BE2C (cell line): ENCODE measurements around the gene RBM44.
"Not testable (repeated sequence)": the region's sequence is repeated elsewhere in the genome, so short reads cannot be mapped to it uniquely, and the experiment has no call there.

Source experiments
- DNase-seq: peaks from one replicate; pipeline ENCODE4 v3.0.0-alpha.2; 2020
- H3K27me3 ChIP-seq: fragments of 250-450 bp; sonication (Bioruptor Pico); 2 replicates; pipeline ENCODE4 v1.5.1; 2020; ENCODE audit warnings: mild to moderate bottlenecking
- H3K36me3 ChIP-seq: fragments of 250-450 bp; sonication (Bioruptor Pico); 2 replicates; pipeline ENCODE4 v1.5.1; 2020; ENCODE audit warnings: mild to moderate bottlenecking
- H3K4me1 ChIP-seq: fragments of 250-450 bp; sonication (Bioruptor Pico); 2 replicates; pipeline ENCODE4 v1.5.1; 2020
- H3K4me3 ChIP-seq: 2 replicates; pipeline ENCODE4 v1.5.1; 2011; ENCODE audit warnings: low read depth, low read length
- H3K9me3 ChIP-seq: fragments of 250-450 bp; sonication (Bioruptor Pico); 2 replicates; pipeline ENCODE4 v1.5.1; 2020
- TF ChIP-seq, protein P1 (sequence below): IDR thresholded peaks from 2 replicates; pipeline ENCODE4 v1.5.1; 2012; ENCODE audit warnings: mild to moderate bottlenecking, low read depth, low read length

Gene RBM44

DNA sequence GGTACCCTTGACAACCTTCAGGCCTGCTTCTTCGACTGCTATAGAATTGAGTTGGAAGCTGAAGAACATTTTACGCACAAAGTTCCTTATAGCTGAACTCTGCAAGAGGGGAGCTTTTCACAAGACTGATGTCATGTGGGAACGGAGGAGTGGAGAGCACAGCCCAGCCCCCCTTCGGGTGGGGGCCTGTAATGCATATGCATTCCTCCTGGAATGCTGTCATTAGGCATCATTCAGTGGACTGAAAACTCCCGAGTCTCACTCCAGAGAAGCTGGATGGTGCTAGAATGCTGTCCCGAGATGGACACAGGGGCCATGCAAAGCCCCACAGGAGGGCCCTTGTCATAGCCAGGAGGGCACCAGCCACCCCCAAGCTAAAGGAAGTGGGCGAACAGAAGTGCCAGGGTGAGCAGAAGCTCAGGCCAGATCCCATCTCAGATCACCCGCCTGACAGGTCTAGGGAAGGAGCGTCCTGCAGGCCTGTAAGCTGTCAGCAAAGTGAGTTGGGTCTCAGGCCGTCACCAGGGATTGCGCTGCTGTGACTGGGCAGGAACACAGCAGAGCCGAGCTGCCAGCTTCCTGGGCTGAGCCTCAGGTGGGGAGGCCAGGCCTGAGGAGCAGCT is 43.8 kb upstream of the RBM44 start:
- no peaks in the 10 kb centered on the region for H3K9me3 ChIP-seq
- DNase-seq: no peak
- H3K36me3 ChIP-seq: peaks cover 58% of the 10 kb centered on the region
- no peak overlapping the region for H3K4me3 ChIP-seq
- TF ChIP-seq, protein P1, sequence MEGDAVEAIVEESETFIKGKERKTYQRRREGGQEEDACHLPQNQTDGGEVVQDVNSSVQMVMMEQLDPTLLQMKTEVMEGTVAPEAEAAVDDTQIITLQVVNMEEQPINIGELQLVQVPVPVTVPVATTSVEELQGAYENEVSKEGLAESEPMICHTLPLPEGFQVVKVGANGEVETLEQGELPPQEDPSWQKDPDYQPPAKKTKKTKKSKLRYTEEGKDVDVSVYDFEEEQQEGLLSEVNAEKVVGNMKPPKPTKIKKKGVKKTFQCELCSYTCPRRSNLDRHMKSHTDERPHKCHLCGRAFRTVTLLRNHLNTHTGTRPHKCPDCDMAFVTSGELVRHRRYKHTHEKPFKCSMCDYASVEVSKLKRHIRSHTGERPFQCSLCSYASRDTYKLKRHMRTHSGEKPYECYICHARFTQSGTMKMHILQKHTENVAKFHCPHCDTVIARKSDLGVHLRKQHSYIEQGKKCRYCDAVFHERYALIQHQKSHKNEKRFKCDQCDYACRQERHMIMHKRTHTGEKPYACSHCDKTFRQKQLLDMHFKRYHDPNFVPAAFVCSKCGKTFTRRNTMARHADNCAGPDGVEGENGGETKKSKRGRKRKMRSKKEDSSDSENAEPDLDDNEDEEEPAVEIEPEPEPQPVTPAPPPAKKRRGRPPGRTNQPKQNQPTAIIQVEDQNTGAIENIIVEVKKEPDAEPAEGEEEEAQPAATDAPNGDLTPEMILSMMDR: no peak
- no peaks in the 10 kb centered on the region for H3K27me3 ChIP-seq
- H3K4me1 ChIP-seq: peaks cover 9% of the 10 kb centered on the region

DNA sequence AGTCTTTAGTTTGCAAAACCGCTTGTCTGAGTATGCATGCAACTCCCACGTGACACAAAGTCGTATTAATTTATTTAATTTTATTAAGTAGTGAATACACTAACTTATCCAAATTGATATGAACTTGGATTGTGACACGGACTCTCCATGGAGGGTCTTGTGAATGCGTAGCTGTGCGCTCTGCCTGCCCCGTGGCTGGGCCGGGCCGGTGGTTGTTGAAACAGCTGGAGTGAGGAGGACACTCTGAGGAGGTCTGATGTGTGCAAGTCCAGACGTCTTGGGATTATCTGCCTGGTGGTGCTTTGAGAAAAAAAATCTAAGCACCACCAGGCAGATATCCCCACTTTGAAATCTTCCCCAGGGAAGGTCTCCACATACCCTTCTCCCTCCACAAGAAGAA is 41.0 kb upstream of the RBM44 start:
- no peak for DNase-seq
- H3K9me3 ChIP-seq: no peaks in the 10 kb centered on the region
- H3K36me3 ChIP-seq: peaks cover 58% of the 10 kb centered on the region
- H3K4me3 ChIP-seq: no peak overlapping the region
- H3K27me3 ChIP-seq: no peaks in the 10 kb centered on the region
- H3K4me1 ChIP-seq: peaks cover 9% of the 10 kb centered on the region
- TF ChIP-seq, protein P1: no peak

DNA sequence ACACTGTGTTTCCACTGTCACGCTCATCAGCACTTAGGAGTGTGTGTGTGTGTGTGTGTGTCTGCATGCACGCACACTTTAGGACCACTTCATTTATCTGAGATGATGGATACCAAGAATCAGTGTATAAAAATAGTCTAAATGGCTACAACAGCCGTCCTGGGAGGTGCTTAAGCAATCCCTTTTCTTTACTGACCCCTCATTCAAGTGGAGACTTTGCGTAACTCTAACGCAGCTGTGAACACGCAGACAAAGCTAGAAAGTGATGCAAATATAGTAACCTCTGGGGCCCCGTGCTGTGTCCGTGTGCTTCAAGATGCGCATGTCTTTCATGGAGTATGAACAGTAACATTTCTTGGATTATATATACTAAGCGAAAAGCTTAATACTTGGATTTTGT is 40.4 kb upstream of the RBM44 start:
- no peaks in the 10 kb centered on the region for H3K27me3 ChIP-seq
- no peak overlapping the region for H3K4me3 ChIP-seq
- DNase-seq: no peak
- peaks cover 9% of the 10 kb centered on the region for H3K4me1 ChIP-seq
- no peaks in the 10 kb centered on the region for H3K9me3 ChIP-seq
- H3K36me3 ChIP-seq: peaks cover 56% of the 10 kb centered on the region
- TF ChIP-seq, protein P1: no peak

- no peaks in the 10 kb centered on the region for H3K27me3 ChIP-seq
- peaks cover 48% of the 10 kb centered on the region for H3K36me3 ChIP-seq
- no peak for DNase-seq
- no peak overlapping the region for H3K4me3 ChIP-seq
- no peaks in the 10 kb centered on the region for H3K9me3 ChIP-seq
- TF ChIP-seq, protein P1: no peak
- H3K4me1 ChIP-seq: peaks cover 5% of the 10 kb centered on the region
Measured at GRCh38 chr2:237759176-237759575, 39.4 kb upstream of the RBM44 start.

DNA sequence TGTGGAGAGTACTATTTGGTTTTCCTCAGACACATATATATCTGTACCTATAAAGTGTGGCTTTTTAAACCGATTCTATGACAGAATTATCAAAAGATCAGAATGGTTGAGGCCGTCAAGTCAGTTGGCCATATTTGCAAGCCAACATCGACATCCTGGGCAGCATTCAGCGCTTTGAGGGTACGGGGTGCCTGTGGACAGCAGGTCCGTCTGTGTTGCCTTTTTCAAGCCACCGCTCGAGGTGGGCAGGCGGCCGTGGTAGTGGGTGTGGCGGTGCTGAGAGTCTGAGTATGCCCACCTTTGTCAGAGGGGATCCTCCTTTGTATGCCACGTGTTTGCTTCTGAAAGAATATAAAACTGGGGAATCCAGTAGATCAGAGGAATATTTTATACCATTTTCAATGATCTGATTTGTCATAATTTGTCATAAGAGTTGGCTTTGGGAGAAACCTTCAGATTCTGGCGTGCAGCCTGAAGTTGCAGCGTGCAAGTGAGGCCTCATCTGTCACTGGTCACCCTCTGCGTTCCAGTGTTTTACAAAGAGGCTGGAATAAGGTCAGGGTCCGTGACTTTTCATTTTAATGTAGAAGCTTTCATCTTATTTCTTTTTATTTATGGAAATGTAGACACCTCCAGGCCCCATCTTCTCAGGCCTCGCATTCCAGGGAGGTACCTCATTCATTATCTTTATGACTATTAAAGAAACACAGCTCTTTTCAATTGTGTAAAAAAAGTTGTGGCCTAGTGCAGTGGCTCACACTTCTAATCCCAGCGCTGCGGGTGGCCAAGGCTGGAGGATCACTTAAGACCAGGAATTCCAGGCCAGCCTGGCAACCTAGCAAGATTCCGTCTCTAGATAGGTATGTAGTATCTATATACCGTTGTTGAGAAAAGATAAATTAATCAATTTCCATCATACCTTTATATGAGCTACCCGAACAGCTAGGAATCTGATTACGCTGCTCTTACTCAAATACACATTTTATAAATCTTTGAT is 37.8 kb upstream of the RBM44 start:
- H3K36me3 ChIP-seq: peaks cover 34% of the 10 kb centered on the region
- no peaks in the 10 kb centered on the region for H3K27me3 ChIP-seq
- DNase-seq: no peak
- H3K9me3 ChIP-seq: no peaks in the 10 kb centered on the region
- no peaks in the 10 kb centered on the region for H3K4me1 ChIP-seq
- TF ChIP-seq, protein P1: no peak
- H3K4me3 ChIP-seq: no peak overlapping the region

GRCh38 chr2:237762291-237763182 is 36.0 kb upstream of the RBM44 start:
- H3K9me3 ChIP-seq, H3K4me3 ChIP-seq, DNase-seq, H3K27me3 ChIP-seq, H3K4me1 ChIP-seq: not testable (repeated sequence)
- H3K36me3 ChIP-seq: peaks cover 31% of the 10 kb centered on the region
